HepG2 (cell line): ENCODE results near the gene MCRIP2. TPM values are rescaled to one million over a fixed set of nuclear protein-coding genes. Genes with fewer than 3 reads are reported as not detected.

ENCODE experiments used
- ARNT2 ChIP-seq: sonication (generic); formaldehyde crosslinking; IDR thresholded peaks from 2 replicates; pipeline ENCODE4 v1.8.0; 2022; ENCODE audit warnings: mild to moderate bottlenecking, low read depth, missing genetic modification reagents, moderate library complexity
- CREM ChIP-seq, 2 experiments: sonication (generic) in 1 of 2; formaldehyde crosslinking in 1 of 2; IDR thresholded peaks; 2 replicates each; pipeline versions ENCODE4 v1.4.0 to v1.6.1; 2016 to 2020; ENCODE audit warnings: antibody characterized with exemption in 1 of 2, mild to moderate bottlenecking in 1 of 2, missing genetic modification reagents in 1 of 2
- FOXA3 ChIP-seq: IDR thresholded peaks from 2 replicates; pipeline ENCODE4 v1.6.1; 2016; ENCODE audit warnings: missing genetic modification reagents, missing compliant biosample characterization
- HES4 ChIP-seq: sonication (generic); formaldehyde crosslinking; IDR thresholded peaks from 2 replicates; pipeline ENCODE4 v1.9.0; 2021; ENCODE audit warnings: mild to moderate bottlenecking, missing genetic modification reagents, borderline replicate concordance
- HNF1B ChIP-seq: sonication (generic); formaldehyde crosslinking; IDR thresholded peaks from 2 replicates; pipeline ENCODE4 v1.5.1; 2020; ENCODE audit warnings: mild to moderate bottlenecking, moderate library complexity, missing genetic modification reagents
- IRF9 ChIP-seq: sonication (generic); formaldehyde crosslinking; IDR thresholded peaks from 2 replicates; pipeline ENCODE4 v1.8.0; 2022; ENCODE audit warnings: missing genetic modification reagents, mild to moderate bottlenecking, borderline replicate concordance
- NCOA2 ChIP-seq: sonication (generic); formaldehyde crosslinking; IDR thresholded peaks from 2 replicates; pipeline ENCODE4 v1.8.0; 2022; ENCODE audit warnings: inconsistent platforms
- NCOR1 ChIP-seq: fragments of 200-600 bp; sonication (generic); IDR thresholded peaks from 2 replicates; pipeline ENCODE4 v1.7.0; 2017; ENCODE audit warnings: antibody characterized with exemption, low read length, borderline replicate concordance
- PAX8 ChIP-seq: sonication (generic); formaldehyde crosslinking; IDR thresholded peaks from 2 replicates; pipeline ENCODE4 v1.8.0; 2022; ENCODE audit warnings: mild to moderate bottlenecking, missing genetic modification reagents, borderline replicate concordance
- SKIL ChIP-seq: sonication (generic); formaldehyde crosslinking; IDR thresholded peaks from 2 replicates; pipeline ENCODE4 v1.8.0; 2022; ENCODE audit warnings: missing genetic modification reagents, mild to moderate bottlenecking, moderate library complexity, borderline replicate concordance
- TBP ChIP-seq: sonication (generic); formaldehyde crosslinking; IDR thresholded peaks from 2 replicates; pipeline ENCODE4 v1.5.0; 2020; ENCODE audit warnings: missing genetic modification reagents
- ZMYM4 ChIP-seq: sonication (generic); formaldehyde crosslinking; IDR thresholded peaks from 2 replicates; pipeline ENCODE4 v1.8.1; 2023; ENCODE audit warnings: mild to moderate bottlenecking, missing genetic modification reagents
- ZNF24 ChIP-seq: fragments of 450-650 bp; IDR thresholded peaks from 2 replicates; pipeline ENCODE4 v1.6.1; 2017; ENCODE audit warnings: antibody characterized with exemption, mild to moderate bottlenecking
- ZNF329 ChIP-seq: sonication (generic); formaldehyde crosslinking; IDR thresholded peaks from 2 replicates; pipeline ENCODE4 v1.9.0; 2021; ENCODE audit warnings: low read depth, mild to moderate bottlenecking, missing genetic modification reagents
- ZNF331 ChIP-seq: sonication (generic); formaldehyde crosslinking; IDR thresholded peaks from 2 replicates; pipeline ENCODE4 v1.4.0; 2020; ENCODE audit warnings: missing genetic modification reagents
- ZNF34 ChIP-seq: sonication (generic); formaldehyde crosslinking; IDR thresholded peaks from 2 replicates; pipeline ENCODE4 v1.4.0; 2020; ENCODE audit warnings: mild to moderate bottlenecking, missing genetic modification reagents, borderline replicate concordance
- ZNF343 ChIP-seq: sonication (generic); formaldehyde crosslinking; IDR thresholded peaks from 2 replicates; pipeline ENCODE4 v1.4.0; 2020; ENCODE audit warnings: mild to moderate bottlenecking, missing genetic modification reagents
- ZNF598 ChIP-seq: sonication (generic); formaldehyde crosslinking; IDR thresholded peaks from 2 replicates; pipeline ENCODE4 v1.5.1; 2020; ENCODE audit warnings: mild to moderate bottlenecking, missing genetic modification reagents, borderline replicate concordance
- ZNF749 ChIP-seq: sonication (generic); formaldehyde crosslinking; IDR thresholded peaks from 2 replicates; pipeline ENCODE4 v1.8.0; 2022; ENCODE audit warnings: mild to moderate bottlenecking, missing genetic modification reagents, moderate library complexity, borderline replicate concordance
- ZSCAN29 ChIP-seq: sonication (generic); formaldehyde crosslinking; conservative IDR thresholded peaks from 2 replicates; pipeline ENCODE4 v1.4.0; 2020; ENCODE audit warnings: mild to moderate bottlenecking, missing genetic modification reagents
- ZSCAN9 ChIP-seq: IDR thresholded peaks from 2 replicates; pipeline ENCODE4 v1.6.1; 2016; ENCODE audit warnings: borderline replicate concordance
- polyA plus RNA-seq, 8 experiments: library from polyadenylated mRNA; depleted of rRNA in 3 of 8; stranded (reverse) in 7 of 8; unstranded in 1 of 8; fragments of >200 nt; fragmentation: Illumina TruSeq in 4 of 8; extraction: Trizol in 4 of 8; gene quantifications; 2 replicates each; pipeline versions ENCODE4 v1.2.1 to v1.2.3, GENCODE V29; 2011 to 2016; ENCODE audit warnings: low read depth in 4 of 8, missing spikeins in 1 of 8, mixed read lengths in 1 of 8; ENCODE audit not compliant: insufficient read depth in 1 of 8
- total RNA-seq, 5 experiments: library from RNA; depleted of rRNA; stranded (reverse); fragments of >200 nt; fragmentation: Illumina TruSeq; extraction: Trizol; gene quantifications; 2 replicates each; pipeline ENCODE4 v1.2.3, GENCODE V29; 2016; ENCODE audit warnings: low read depth in 1 of 5

MCRIP2 gene
- total and polyA plus RNA-seq, 2 of the 13 experiments (the other 11 are each of a cell fraction or from before 2014, with no cell fraction given) = 39.6 to 76.7 TPM

GRCh38 chr16:636206-637080, 5.2 kb upstream of the MCRIP2 start, which contains the start of gene METTL26 (continued):
- TF ChIP-seq NCOR1 (peak; percentile 68), ZNF343 (CRISPR knock-in tag) (peak; percentile 89), ARNT2 (CRISPR knock-in tag) (peak; percentile 92), CREM (IDR thresholded peaks at IDR 0.05) (peak; percentile 83), CREM (CRISPR knock-in tag; IDR thresholded peaks at IDR 0.05) (no peak), IRF9 (CRISPR knock-in tag) (peak; percentile 73; the same call in 1 of the 2 replicates), ZNF24 (peak; percentile 98), ZNF749 (0 out of 2 replicates have a peak, but pooled peaks have one; percentile 24), NCOA2 (0 out of 2 replicates have a peak, but pooled peaks have one; percentile 11), FOXA3 (CRISPR knock-in tag) (peak; percentile 50), SKIL (peak; percentile 22; the same call in 1 of the 2 replicates), ZNF34 (CRISPR knock-in tag) (peak; percentile 72; the same call in 1 of the 2 replicates), ZNF331 (CRISPR knock-in tag) (peak; percentile 43), ZNF598 (no peak), ZNF329 (CRISPR knock-in tag) (peak; percentile 65; the same call in 1 of the 2 replicates), HNF1B (peak; percentile 8; the same call in 1 of the 2 replicates), TBP (CRISPR knock-in tag) (0 out of 2 replicates have a peak, but pooled peaks have one; percentile 32), ZSCAN29 (no peak; the same call in 1 of the 2 replicates), PAX8 (CRISPR knock-in tag) (peak; percentile 77; the same call in 1 of the 2 replicates), HES4 (CRISPR knock-in tag) (peak; percentile 57), ZMYM4 (CRISPR knock-in tag) (no peak), ZSCAN9 (no peak)
